SKM-1 (cell line): ENCODE results near the gene NR2F1.

Experiments
- DNase-seq: peaks from one replicate; lab custom pipeline; 2025; ENCODE audit not compliant: unreplicated experiment; lab: John Stamatoyannopoulos, UW

The NR2F1 gene

GRCh38 chr5:93590493-93590892 is 7.5 kb downstream of the NR2F1 start:
- no peak for DNase-seq

DNA sequence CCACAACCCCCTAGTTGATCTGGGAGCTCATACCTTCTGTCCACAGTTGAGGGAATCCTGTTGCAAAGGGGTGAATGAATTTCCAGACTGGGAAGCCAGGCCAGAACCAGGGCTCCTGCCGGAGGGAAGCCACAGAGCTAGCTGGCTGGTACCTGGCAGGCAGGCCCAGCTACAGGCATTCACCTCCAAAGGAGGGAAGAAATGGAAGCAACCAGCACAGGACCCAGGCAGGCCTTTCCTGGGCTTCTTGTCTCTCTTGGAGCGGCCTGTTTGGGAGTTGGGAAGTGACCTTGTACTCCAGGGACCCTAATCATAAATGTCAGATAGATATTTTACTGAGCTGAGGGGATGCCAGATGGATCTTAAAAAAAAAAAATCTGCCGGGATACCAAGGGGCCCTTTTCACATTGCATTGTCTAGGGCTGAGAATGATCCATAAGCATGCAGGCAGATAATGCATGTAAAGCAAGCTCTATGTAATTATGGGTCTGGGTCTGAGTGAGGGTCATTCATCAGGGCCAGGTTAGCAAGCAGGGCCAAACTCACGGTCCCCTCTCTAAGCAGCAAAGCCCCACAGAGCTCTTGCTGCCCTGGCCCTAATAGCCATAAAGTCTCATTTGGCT is 8.4 kb downstream of the NR2F1 start:
- no peak for DNase-seq

- no peak for DNase-seq
Observed at GRCh38 chr5:93592883-93593282, 9.9 kb downstream of the NR2F1 start.

DNA sequence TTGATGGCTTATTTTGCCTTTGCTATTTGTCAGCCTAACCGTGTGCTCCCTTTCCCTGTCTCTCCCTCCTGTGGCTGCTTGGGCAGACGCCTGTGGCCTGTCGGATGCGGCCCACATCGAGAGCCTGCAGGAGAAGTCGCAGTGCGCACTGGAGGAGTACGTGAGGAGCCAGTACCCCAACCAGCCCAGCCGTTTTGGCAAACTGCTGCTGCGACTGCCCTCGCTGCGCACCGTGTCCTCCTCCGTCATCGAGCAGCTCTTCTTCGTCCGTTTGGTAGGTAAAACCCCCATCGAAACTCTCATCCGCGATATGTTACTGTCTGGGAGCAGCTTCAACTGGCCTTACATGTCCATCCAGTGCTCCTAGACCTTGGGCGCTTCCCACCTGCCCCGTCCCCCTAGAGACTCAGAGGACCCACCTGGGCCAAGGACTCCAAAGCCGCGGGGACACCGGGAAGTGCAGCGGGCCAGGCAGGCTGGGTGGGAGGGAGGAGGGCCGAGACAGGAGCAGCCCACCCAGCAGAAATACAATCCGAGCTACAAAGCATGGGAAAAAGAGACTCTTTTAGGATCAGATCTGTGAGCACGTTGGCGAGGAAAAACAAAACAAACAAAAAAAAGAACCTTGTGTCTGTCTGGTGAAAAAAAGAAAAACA is 10.6 kb downstream of the NR2F1 start:
- no peak for DNase-seq

DNA sequence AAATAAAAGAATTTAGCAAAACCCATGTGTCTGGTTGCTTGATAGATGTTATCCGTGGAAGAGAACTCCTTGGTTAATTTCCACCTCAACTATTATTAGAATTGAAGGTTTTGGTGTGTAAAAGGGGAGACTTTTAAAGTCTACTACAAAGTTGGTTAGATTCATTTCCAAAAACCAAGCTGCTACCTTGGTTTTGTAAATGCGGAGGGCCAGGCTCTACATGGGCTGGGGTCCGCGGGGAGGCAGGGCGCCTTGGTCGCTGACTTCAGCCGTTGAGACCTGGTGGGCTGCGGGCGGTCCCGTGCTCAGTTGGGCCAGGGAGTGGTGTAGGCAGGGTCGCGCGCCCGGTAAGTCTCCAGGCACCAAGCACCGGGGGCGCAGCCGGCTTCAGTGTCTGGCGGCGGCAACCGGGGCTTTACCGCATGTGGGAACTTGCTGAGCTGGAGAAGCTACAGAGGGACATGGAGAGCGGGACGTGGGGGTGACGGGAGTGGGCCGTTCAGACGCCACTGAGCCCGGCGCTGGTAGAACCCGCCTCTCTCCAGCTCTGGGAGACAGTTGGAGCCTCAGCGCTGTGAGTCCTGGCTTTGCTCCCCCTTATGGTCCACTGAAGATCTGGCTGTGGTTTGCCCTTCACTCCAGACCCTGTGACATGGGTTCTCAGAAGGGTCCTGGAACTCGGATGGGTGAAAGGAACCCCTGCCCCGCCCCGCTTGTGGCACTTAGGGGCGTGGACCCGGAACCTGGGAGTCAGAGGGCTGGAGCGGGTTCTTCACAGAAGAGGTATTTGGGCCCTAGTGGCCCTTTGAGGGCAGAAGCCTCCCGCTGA is 11.8 kb downstream of the NR2F1 start:
- DNase-seq, result no peak

- no peak for DNase-seq
Observed at GRCh38 chr5:93595420-93596147, 12.6 kb downstream of the NR2F1 start.

DNA sequence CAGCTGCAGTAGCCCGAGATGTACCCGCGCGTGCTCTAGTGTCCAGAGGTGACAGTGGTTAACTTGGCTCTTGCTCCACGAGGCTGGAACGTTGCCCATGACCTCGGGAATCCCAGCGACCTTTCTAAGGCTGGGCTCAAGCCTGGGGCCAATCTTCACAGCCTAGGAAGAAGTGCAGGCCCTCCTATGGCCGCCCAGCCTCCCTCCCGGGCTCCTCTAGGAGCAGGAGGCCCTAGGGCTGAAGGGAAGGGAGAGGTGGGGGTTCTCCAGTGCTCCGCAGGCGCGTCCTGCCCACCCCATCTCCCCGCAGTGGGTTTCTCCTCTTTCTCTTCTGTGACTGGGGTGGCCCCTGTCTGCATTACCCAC is 13.3 kb downstream of the NR2F1 start:
- DNase-seq, result no peak

GRCh38 chr5:93596676-93597490 is 13.9 kb downstream of the NR2F1 start:
- no peak for DNase-seq

DNA sequence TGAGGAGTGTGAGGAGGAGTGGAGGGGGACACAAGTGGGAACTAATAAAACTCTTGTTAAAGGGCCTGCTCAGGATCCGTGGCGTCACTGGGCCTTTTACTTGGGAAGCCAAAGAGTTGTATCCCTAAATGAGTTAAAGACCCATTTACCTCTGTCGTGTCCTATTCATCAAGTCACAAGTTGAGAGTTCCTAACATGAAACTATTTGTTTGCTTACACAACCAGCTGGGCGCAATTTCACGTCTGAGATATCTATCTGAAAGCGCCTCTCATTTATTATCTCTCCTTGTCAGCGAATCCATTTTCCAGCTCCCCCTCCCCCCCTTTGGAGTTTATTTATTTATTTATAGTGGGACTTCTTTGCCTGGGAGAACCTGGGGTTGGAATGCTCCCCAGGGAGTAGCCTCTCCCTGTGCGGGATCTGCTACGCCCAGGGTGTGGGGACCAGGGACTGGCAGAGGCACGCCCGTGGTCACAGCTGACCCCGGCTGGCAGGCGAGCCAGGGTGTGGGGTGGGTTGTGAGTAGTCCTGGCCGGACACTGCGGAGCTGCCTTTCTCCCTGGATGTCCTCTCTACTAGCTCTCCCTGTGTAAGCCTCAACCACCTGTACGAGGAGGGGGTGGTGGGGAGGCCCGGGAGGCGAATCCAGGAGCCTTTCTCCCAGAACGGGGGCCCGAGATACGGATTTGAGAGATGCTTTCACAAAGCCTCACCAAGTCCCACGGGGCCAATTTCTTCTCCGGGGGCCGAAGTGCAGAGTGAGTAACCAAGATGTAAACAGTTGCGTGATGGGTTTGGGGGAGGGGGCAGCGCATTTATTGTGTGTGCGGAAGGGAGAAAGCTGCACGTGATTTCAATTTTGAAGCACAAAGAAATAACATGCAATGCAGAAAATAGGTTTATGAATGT is 15.3 kb downstream of the NR2F1 start:
- no peak for DNase-seq

- no peak for DNase-seq
Observed at GRCh38 chr5:93599001-93599379, 16.0 kb downstream of the NR2F1 start.

DNA sequence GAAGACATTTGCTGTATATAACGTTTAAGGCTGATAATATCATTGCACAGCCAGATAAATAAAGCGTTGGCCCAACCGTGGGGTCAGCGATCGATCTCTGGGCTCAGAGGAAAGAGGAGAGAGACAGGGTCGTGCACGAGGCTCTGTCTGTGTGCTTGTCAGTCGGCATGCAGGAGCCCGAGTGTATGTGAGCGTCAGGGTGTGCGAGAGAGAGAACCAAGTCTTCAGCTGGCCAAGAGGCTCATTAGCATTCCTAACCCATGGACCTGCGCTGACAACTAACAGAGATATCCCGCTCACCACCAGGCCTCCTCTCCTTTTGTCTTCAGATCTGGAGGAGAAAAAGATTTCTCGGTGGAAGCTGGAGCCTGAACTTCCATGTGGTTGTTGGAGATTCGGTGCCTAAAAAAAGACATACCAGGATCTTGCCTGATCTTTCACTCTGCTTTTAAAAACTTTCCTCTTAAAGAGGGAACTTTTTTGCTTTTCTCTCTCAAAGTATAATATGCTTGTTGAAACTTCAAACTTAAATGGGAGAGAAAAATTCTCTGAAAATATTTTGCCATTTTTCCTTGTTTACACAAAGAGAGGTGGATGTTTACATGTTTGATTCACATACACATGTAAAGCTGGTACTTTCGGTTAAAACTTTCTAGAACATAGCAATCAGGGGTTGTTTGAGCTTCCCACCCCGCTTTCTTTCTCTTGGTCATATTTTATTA is 16.5 kb downstream of the NR2F1 start:
- no peak for DNase-seq

- no peak for DNase-seq
Observed at GRCh38 chr5:93600409-93601070, 17.5 kb downstream of the NR2F1 start.

- no peak for DNase-seq
Observed at GRCh38 chr5:93601071-93601801, 18.2 kb downstream of the NR2F1 start.

- no peak for DNase-seq
Observed at GRCh38 chr5:93601802-93602155, 18.8 kb downstream of the NR2F1 start.

DNA sequence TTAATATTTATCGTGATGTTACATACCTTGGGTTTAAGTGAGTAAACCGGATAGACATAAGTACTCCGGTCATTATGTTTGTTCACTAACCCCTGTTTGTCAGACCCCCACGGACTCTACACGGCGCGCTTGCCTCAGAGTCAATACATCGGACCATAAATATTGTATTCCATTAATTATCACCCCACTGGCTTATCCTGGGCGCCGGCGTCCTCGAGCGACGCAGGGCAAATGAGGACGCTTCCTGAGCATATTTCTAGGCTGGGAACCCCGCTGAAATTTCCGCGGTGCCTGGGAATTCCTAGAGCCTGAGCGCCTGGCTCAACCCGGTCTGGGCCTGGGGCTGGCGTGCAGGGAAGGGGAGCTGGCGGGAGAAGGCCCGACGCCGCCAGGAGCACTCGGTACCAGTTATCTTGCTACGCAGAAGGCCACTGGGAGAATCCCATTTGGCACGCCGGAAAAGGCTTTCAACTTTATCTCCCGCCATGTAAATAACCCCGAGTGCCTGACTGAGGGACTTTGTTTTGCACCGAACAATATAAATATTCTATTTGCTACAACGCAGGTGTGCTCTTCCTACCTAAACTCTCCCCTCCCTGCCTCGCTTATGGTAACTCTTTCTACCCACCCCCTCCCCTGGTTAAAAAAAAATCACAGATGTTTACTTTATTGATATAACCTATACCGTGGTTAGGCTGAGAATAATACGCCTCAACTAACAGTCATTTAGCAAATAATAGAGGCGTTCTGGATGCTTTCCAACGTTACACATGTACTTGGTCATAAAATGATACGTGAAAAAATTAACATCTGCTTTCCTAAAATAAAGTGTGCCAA is 19.4 kb downstream of the NR2F1 start:
- DNase-seq, result no peak

GRCh38 chr5:93603078-93603792 is 20.2 kb downstream of the NR2F1 start:
- DNase-seq, result no peak
